Heart left ventricle (tissue), 13 donors: ENCODE data around the gene DNMT3A.

Experiments used
- POLR2A ChIP-seq, 2 donors: fragments of 450-650 bp; IDR thresholded peaks; one replicate each; pipeline ENCODE4 v1.6.1; 2017; ENCODE audit warnings: antibody characterized with exemption in 2 of 2, mild to moderate bottlenecking in 2 of 2, moderate library complexity in 2 of 2
- TF ChIP-seq, protein P1 (sequence below), 12 donors: fragments of 200-600 bp; sonication (generic) in 4 of 12; IDR thresholded peaks; one replicate each; pipeline versions ENCODE4 v1.5.0 to v1.8.0; 2018 to 2022; ENCODE audit warnings: antibody characterized with exemption in 12 of 12, mild to moderate bottlenecking in 5 of 12
- donor health status: ischemic (EF 13 %, LVEDD 7.1; RV severe dilation, severe dysfunction).
- donor health status: DM: no; HTN: yes; CAD: no.
- donor health status: DM: no; HTN: no; CAD: no.
- donor health status: ischemic (EF 25% LVEDD 6.9; RV normal size, moderate dysfunction).
- donor health status: ischemic (EF 25% LVEDD 5.7; RV mildly dilated, moderate dysfunction).
- donor health status: ischemic (EF 35%, LVEDD 5.7; RV mildly dilated, moderate dysfunction).
- donor health status: nonischemic (EF 11% LVEDD 7.7; RV severe dilation, severe dysfunction).
- donor health status: DM: yes; HTN: yes; CAD: no.
- donor health status: PGD.
- donor health status: ischemic (EF 29% LVEDD 5.4; RV normal size, mild dysfunction).
- donor health status: nonischemic (EF 23%, LVEDD 6.1; RV moderate dilation, normal function).

DNA sequence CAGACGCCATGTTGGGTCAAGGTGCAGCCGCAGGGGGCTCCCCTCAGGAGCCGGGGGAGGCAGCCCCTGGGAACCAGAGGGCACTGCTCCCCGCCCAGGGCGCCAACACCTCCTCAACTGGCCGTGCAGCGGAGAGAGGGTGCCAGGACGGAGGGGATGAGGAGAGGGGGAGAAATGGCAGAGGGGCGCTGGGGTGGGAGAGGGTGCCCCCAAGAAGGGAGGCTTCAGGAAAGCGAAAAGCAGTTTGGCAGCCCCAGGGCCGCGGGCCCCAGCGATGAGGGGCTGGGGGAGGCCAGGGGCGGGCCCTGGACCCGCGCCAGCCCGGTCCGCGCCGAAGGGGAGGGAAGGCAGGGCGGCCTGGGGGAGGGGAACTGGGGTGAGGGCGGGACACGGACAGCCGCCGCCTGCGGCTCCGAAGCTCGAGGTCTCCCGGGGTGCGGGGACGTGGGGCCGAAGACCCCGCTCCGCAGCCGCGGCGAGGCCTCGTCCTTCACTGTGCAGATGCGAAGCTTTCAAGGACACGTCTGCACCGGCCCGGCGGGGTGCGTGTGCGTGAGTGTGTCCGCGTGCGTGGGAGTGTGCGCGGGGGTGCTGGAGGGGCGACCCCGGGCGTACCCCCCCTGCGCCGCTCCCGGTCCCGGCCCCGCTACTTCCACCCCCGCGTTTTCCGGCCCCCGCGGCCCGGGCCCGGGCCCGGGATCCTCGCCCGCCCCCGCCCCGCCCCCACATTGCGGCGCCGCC, 1.4 kb downstream of the DNMT3A start:
- TF ChIP-seq, protein P1, sequence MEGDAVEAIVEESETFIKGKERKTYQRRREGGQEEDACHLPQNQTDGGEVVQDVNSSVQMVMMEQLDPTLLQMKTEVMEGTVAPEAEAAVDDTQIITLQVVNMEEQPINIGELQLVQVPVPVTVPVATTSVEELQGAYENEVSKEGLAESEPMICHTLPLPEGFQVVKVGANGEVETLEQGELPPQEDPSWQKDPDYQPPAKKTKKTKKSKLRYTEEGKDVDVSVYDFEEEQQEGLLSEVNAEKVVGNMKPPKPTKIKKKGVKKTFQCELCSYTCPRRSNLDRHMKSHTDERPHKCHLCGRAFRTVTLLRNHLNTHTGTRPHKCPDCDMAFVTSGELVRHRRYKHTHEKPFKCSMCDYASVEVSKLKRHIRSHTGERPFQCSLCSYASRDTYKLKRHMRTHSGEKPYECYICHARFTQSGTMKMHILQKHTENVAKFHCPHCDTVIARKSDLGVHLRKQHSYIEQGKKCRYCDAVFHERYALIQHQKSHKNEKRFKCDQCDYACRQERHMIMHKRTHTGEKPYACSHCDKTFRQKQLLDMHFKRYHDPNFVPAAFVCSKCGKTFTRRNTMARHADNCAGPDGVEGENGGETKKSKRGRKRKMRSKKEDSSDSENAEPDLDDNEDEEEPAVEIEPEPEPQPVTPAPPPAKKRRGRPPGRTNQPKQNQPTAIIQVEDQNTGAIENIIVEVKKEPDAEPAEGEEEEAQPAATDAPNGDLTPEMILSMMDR (IDR thresholded peaks at IDR 0.05): no peak
- no peak for TF ChIP-seq POLR2A (IDR thresholded peaks at IDR 0.05)
